Activated gamma-delta T cell treated with anti-CD3 and anti-CD28 coated beads, Interleukin-2, amount 50 U/mL, for 16 hours (primary cell): ENCODE measurements around the gene RAD50.
"Not testable (repeated sequence)": the region's sequence is repeated elsewhere in the genome, so short reads cannot be mapped to it uniquely, and the experiment has no call there.

Experiments used
- DNase-seq: peaks from one replicate; pipeline ENCODE4 v3.0.0-alpha.2; 2020; ENCODE audit warnings: low read depth

Gene RAD50

GRCh38 chr5:132556763-132557477 lies at the start of gene RAD50:
TSS of gene RAD50 (plus strand) at chr5:132556977. CDS start at chr5:132557325, 348 bp downstream.
- DNase-seq, result peak; percentile 88

- no peak for DNase-seq
These were observed 46.7 kb upstream of the RAD50 start for GRCh38 chr5:132510076-132510475.

GRCh38 chr5:132513618-132514336 lies 43.0 kb upstream of the RAD50 start:
- DNase-seq, result not testable (repeated sequence)

- not testable (repeated sequence) for DNase-seq
These were observed 34.7 kb upstream of the RAD50 start for GRCh38 chr5:132522067-132522466.

GRCh38 chr5:132524877-132525276 lies 31.9 kb upstream of the RAD50 start:
- not testable (repeated sequence) for DNase-seq

GRCh38 chr5:132525299-132525724 lies 31.5 kb upstream of the RAD50 start:
- DNase-seq, result no peak

- no peak for DNase-seq
These were observed 30.3 kb upstream of the RAD50 start for GRCh38 chr5:132526290-132526973.

GRCh38 chr5:132526974-132527564 lies 29.7 kb upstream of the RAD50 start:
- DNase-seq, result no peak

GRCh38 chr5:132528021-132528420 lies 28.8 kb upstream of the RAD50 start:
- DNase-seq, result no peak

GRCh38 chr5:132528866-132529634 lies 27.7 kb upstream of the RAD50 start:
- no peak for DNase-seq

- no peak for DNase-seq
These were observed 25.8 kb upstream of the RAD50 start for GRCh38 chr5:132530946-132531345.

- no peak for DNase-seq
These were observed 17.1 kb upstream of the RAD50 start for GRCh38 chr5:132539716-132540115.

GRCh38 chr5:132540149-132540548 lies 16.6 kb upstream of the RAD50 start:
- DNase-seq, result no peak

- no peak for DNase-seq
These were observed 16.0 kb upstream of the RAD50 start for GRCh38 chr5:132540764-132541163.

- no peak for DNase-seq
These were observed 13.1 kb upstream of the RAD50 start, which contains the start of gene IL5 for GRCh38 chr5:132543472-132544201. TSS of gene IL5 (minus strand) at chr5:132543522. CDS start at chr5:132543478, 44 bp downstream.

GRCh38 chr5:132546108-132546507 lies 10.7 kb upstream of the RAD50 start:
- DNase-seq, result no peak

GRCh38 chr5:132547269-132547668 lies 9.5 kb upstream of the RAD50 start:
- DNase-seq, result no peak

GRCh38 chr5:132548834-132549233 lies 7.9 kb upstream of the RAD50 start:
- not testable (repeated sequence) for DNase-seq

GRCh38 chr5:132549576-132549975 lies 7.2 kb upstream of the RAD50 start:
- no peak for DNase-seq

GRCh38 chr5:132556153-132556762 lies 519 bp upstream of the RAD50 start:
- no peak for DNase-seq
